Calu3 (cell line): ENCODE data around the gene DCP2. TPM values are rescaled to one million over a fixed set of nuclear protein-coding genes. Genes with fewer than 3 reads are reported as not detected.
A peak's percentile ranks its signal among the peaks of the same experiment; 100 is the strongest.

Experiments used
- BruUV-seq: library from RNA; stranded (reverse); fragments of 400-500 nt; replicated peaks from 2 replicates; lab custom pipeline; 2021; lab: Mats Ljungman, UMichigan
- CTCF ChIA-PET: fragments of 300-600 bp; sonication (Branson Sonifier 250); formaldehyde crosslinking; loops from one replicate; lab custom pipeline; 2022; ENCODE audit warnings: antibody characterized with exemption; lab: Charles Lee
- DNase-seq: peaks from one replicate; pipeline ENCODE4 v3.0.0; 2022
- H3K27ac Mint-ChIP-seq: one replicate; pipeline ENCODE4 v1.8.0; 2022; ENCODE audit warnings: mixed read lengths; ENCODE audit not compliant: unreplicated experiment
- H3K27me3 Mint-ChIP-seq: one replicate; pipeline ENCODE4 v1.8.0; 2022; ENCODE audit warnings: mixed read lengths; ENCODE audit not compliant: unreplicated experiment
- H3K36me3 Mint-ChIP-seq: one replicate; pipeline ENCODE4 v1.8.0; 2022; ENCODE audit warnings: mild to moderate bottlenecking, moderate library complexity, mixed read lengths; ENCODE audit not compliant: insufficient read depth, unreplicated experiment
- H3K4me1 Mint-ChIP-seq: one replicate; pipeline ENCODE4 v1.8.0; 2022; ENCODE audit warnings: mild to moderate bottlenecking, low read depth, mixed read lengths; ENCODE audit not compliant: unreplicated experiment
- H3K4me3 Mint-ChIP-seq: one replicate; pipeline ENCODE4 v1.8.0; 2022; ENCODE audit warnings: mild to moderate bottlenecking, low read depth, moderate library complexity, mixed read lengths; ENCODE audit not compliant: unreplicated experiment
- H3K9me3 Mint-ChIP-seq: one replicate; pipeline ENCODE4 v1.8.0; 2022; ENCODE audit warnings: low read depth, mixed read lengths; ENCODE audit not compliant: unreplicated experiment
- CTCF ChIP-seq: fragments of 200-600 bp; IDR thresholded peaks from one replicate; pipeline ENCODE4 v1.8.0; 2022; ENCODE audit warnings: antibody characterized with exemption; ENCODE audit not compliant: unreplicated experiment
- intact Hi-C: fragments of 100-400 bp; cut with micrococcal nuclease; formaldehyde crosslinking; loops from one replicate; pipeline ENCODE4 v1.10.0; 2022; ENCODE audit not compliant: unreplicated experiment
- total RNA-seq: library from RNA; stranded (reverse); gene quantifications from 2 replicates; pipeline ENCODE4 v1.2.3, GENCODE V29; 2022

The DCP2 gene
- total RNA-seq, 1 experiment from 2014 or later: 56.0 TPM

- no peak for DNase-seq
- CTCF ChIA-PET: no interaction called here
- peaks cover 33% of the 10 kb centered on the region for H3K36me3 Mint-ChIP-seq
- no TSS peak for BruUV-seq
- H3K27me3 Mint-ChIP-seq: no peaks in the 10 kb centered on the region
- intact Hi-C loops: no loop called here
- H3K4me3 Mint-ChIP-seq: no peak overlapping the region
- H3K4me1 Mint-ChIP-seq: peaks cover 32% of the 10 kb centered on the region
- H3K9me3 Mint-ChIP-seq: no peaks in the 10 kb centered on the region
- H3K27ac Mint-ChIP-seq: no peak overlapping the region
- TF ChIP-seq CTCF: no peak
Measured at GRCh38 chr5:112973904-112974303, 2.7 kb upstream of the DCP2 start.

GRCh38 chr5:112974901-112975300, 1.7 kb upstream of the DCP2 start:
- TF ChIP-seq CTCF: no peak
- CTCF ChIA-PET: no interaction called here
- no peak overlapping the region for H3K27ac Mint-ChIP-seq
- H3K27me3 Mint-ChIP-seq: no peaks in the 10 kb centered on the region
- H3K4me1 Mint-ChIP-seq: peaks cover 31% of the 10 kb centered on the region
- no peaks in the 10 kb centered on the region for H3K9me3 Mint-ChIP-seq
- intact Hi-C loops: no loop called here
- no peak overlapping the region for H3K4me3 Mint-ChIP-seq
- DNase-seq: no peak
- no TSS peak for BruUV-seq
- H3K36me3 Mint-ChIP-seq: peaks cover 39% of the 10 kb centered on the region

GRCh38 chr5:112975721-112976431, 722 bp upstream of the DCP2 start:
- CTCF ChIA-PET: interaction anchor here (0.7 to 1.3 kb wide), 6 partner anchors 11 to 97 kb away, joined by 3 to 9 read pairs (median 4); partner anchors contain the start of gene REEP5
- Mint-ChIP-seq H3K27me3 (no peaks in the 10 kb centered on the region), H3K4me3 (peak overlapping the region; percentile 83), H3K9me3 (no peaks in the 10 kb centered on the region), H3K36me3 (peaks cover 39% of the 10 kb centered on the region), H3K4me1 (peaks cover 30% of the 10 kb centered on the region), H3K27ac (peak overlapping the region; percentile 72)
- no TSS peak for BruUV-seq
- DNase-seq: no peak
- intact Hi-C loops: no loop called here
- TF ChIP-seq CTCF: no peak

- Mint-ChIP-seq H3K27ac (peak overlapping the region; percentile 72), H3K9me3 (no peaks in the 10 kb centered on the region), H3K36me3 (peaks cover 39% of the 10 kb centered on the region), H3K27me3 (no peaks in the 10 kb centered on the region), H3K4me3 (peak overlapping the region; percentile 83), H3K4me1 (peaks cover 32% of the 10 kb centered on the region)
- CTCF ChIA-PET: no interaction called here
- no peak for TF ChIP-seq CTCF
- TSS peak; percentile 60 for BruUV-seq
- DNase-seq: no peak
- intact Hi-C loops: no loop called here
Measured at GRCh38 chr5:112977440-112977861, 853 bp downstream of the DCP2 start.
